Upper lobe of left lung (tissue), 6 donors: Measurements from ENCODE around the gene CAMP. TPM values are rescaled to one million over a fixed set of nuclear protein-coding genes. Genes with fewer than 3 reads are reported as not detected.
A peak's percentile ranks its signal among the peaks of the same experiment; 100 is the strongest.

Experiments used
- ATAC-seq, 2 donors: fragments of 200-7000 bp; cut with Tn5 transposase; one replicate each; pipeline ENCODE4 v1.9.1; 2022; ENCODE audit warnings: mild to moderate bottlenecking in 2 of 2, moderate library complexity in 2 of 2; ENCODE audit not compliant: low FRiP score in 2 of 2
- DNase-seq, 2 donors: peaks; one replicate each; pipeline ENCODE4 v3.0.0-alpha.2; 2019 to 2020
- H3K27ac ChIP-seq, 4 donors: fragments of 200-600 bp; sonication (generic); one replicate each; pipeline ENCODE4 v1.5.1; 2016 to 2019
- H3K27me3 ChIP-seq, 4 donors: fragments of 200-600 bp; sonication (generic); one replicate each; pipeline ENCODE4 v1.5.1; 2017 to 2019
- H3K36me3 ChIP-seq, 4 donors: fragments of 200-600 bp; sonication (generic); one replicate each; pipeline ENCODE4 v1.5.1; 2016 to 2019
- H3K4me1 ChIP-seq, 4 donors: fragments of 200-600 bp; sonication (generic); one replicate each; pipeline ENCODE4 v1.5.1; 2018 to 2019
- H3K4me3 ChIP-seq, 4 donors: fragments of 200-600 bp; sonication (generic); one replicate each; pipeline ENCODE4 v1.5.1; 2017 to 2019; ENCODE audit warnings: mild to moderate bottlenecking in 2 of 4, moderate library complexity in 1 of 4
- H3K9me3 ChIP-seq, 4 donors: fragments of 200-600 bp; sonication (generic); one replicate each; pipeline ENCODE4 v1.5.1; 2018 to 2019
- CTCF ChIP-seq, 6 experiments: fragments of 450-650 bp in 4 of 6; fragments of 200-600 bp in 2 of 6; sonication (generic) in 2 of 6; IDR thresholded peaks; one replicate each; pipeline ENCODE4 v1.5.1; 2016 to 2019; ENCODE audit warnings: antibody characterized with exemption in 6 of 6
- EP300 ChIP-seq, 4 donors: sonication (generic); formaldehyde crosslinking; IDR thresholded peaks; one replicate each; pipeline ENCODE4 v1.5.1; 2017; ENCODE audit warnings: antibody characterized with exemption in 4 of 4, control low read depth in 2 of 4
- POLR2A ChIP-seq, 4 donors: fragments of 450-650 bp; IDR thresholded peaks; one replicate each; pipeline ENCODE4 v1.5.1; 2016 to 2017; ENCODE audit warnings: antibody characterized with exemption in 4 of 4, mild to moderate bottlenecking in 2 of 4
- POLR2AphosphoS5 ChIP-seq, 2 donors: sonication (generic); formaldehyde crosslinking; IDR thresholded peaks; one replicate each; pipeline ENCODE4 v1.5.1; 2017; ENCODE audit warnings: antibody characterized with exemption in 2 of 2
- WGBS, 2 donors: methylation state at CpG; one replicate each; pipeline ENCODE4 v1.1.5; 2017 to 2018; 5-methylcytosine and 5-hydroxymethylcytosine counted together
- total RNA-seq, 6 donors: library from RNA; depleted of rRNA in 4 of 6; stranded (reverse); fragments of >200 nt in 4 of 6; gene quantifications; one replicate each; pipeline versions ENCODE4 v1.1.0 to v1.2.1, GENCODE V29; 2016 to 2021
- donor health status: DM: no; HTN: no; CAD: no; lungs with moderate emphysema.
- donor health status: DM: no; HTN: yes; CAD: no; lungs with severe emphysema.

The CAMP gene
- total RNA-seq, result 10 to 100 TPM in 1 of 6 donors, 1 to 10 TPM in 3, not detected in 2; 1.6 to 15.4 (median 2.7) TPM

GRCh38 chr3:48222616-48223513, at the start of gene CAMP:
CAMP (plus strand) TSS chr3:48223495; CDS start chr3:48223512, 17 bp downstream.
- DNase-seq, result peak in 1 of 2 donors; percentile 91
- no peaks in the 10 kb centered on the region for H3K27me3 ChIP-seq
- TF ChIP-seq POLR2AphosphoS5 (IDR thresholded peaks at IDR 0.05), result peak; percentile 45 to 71
- no peak for TF ChIP-seq CTCF (IDR thresholded peaks at IDR 0.05)
- TF ChIP-seq POLR2A (IDR thresholded peaks at IDR 0.05), result peak in 1 of 4 donors; percentile 10
- no peak for TF ChIP-seq EP300 (IDR thresholded peaks at IDR 0.05)
- peak; percentile 46 to 72 for ATAC-seq
- H3K4me1 ChIP-seq, result peaks cover 0 to 13% (median 8%) of the 10 kb centered on the region in 4 donors
- H3K9me3 ChIP-seq, result no peaks in the 10 kb centered on the region
- 72 to 80% methylated on average over 11 of the region's 11 CpGs for WGBS, 2 donors
- H3K27ac ChIP-seq, result peak within 1 kb of the TSS in 3 of 4 donors; percentile 52 to 81 (median 59)
- no peak within 1 kb of the TSS for H3K4me3 ChIP-seq
- H3K36me3 ChIP-seq, result no peaks in the 10 kb centered on the region

GRCh38 chr3:48178072-48178471, 45.2 kb upstream of the CAMP start:
- ATAC-seq (no peak), DNase-seq (no peak)
- no peaks in the 10 kb centered on the region for H3K9me3 ChIP-seq
- TF ChIP-seq CTCF (IDR thresholded peaks at IDR 0.05) (no peak), EP300 (IDR thresholded peaks at IDR 0.05) (no peak), POLR2A (IDR thresholded peaks at IDR 0.05) (no peak), POLR2AphosphoS5 (IDR thresholded peaks at IDR 0.05) (no peak)
- WGBS, 2 donors, result 83 to 85% methylated on average over 2 of the region's 2 CpGs
- no peak overlapping the region for H3K4me3 ChIP-seq
- no peak overlapping the region for H3K27ac ChIP-seq
- H3K4me1 ChIP-seq, result peaks cover 0 to 5% (median 3%) of the 10 kb centered on the region in 4 donors
- no peaks in the 10 kb centered on the region for H3K27me3 ChIP-seq
- H3K36me3 ChIP-seq, result no peaks in the 10 kb centered on the region

- H3K9me3 ChIP-seq, result no peaks in the 10 kb centered on the region
- no peak for ATAC-seq
- H3K27me3 ChIP-seq, result no peaks in the 10 kb centered on the region
- DNase-seq, result peak in 1 of 2 donors; percentile 73
- H3K36me3 ChIP-seq, result no peaks in the 10 kb centered on the region
- 77 to 78% methylated on average over 5 of the region's 5 CpGs for WGBS, 2 donors
- H3K4me1 ChIP-seq, result peaks cover 0 to 5% (median 3%) of the 10 kb centered on the region in 4 donors
- no peak overlapping the region for H3K27ac ChIP-seq
- no peak overlapping the region for H3K4me3 ChIP-seq
- no peak for TF ChIP-seq POLR2A (IDR thresholded peaks at IDR 0.05)
- TF ChIP-seq POLR2AphosphoS5 (IDR thresholded peaks at IDR 0.05), result no peak
- no peak for TF ChIP-seq CTCF (IDR thresholded peaks at IDR 0.05)
These were observed 43.3 kb upstream of the CAMP start for GRCh38 chr3:48180021-48180420.

GRCh38 chr3:48180531-48181253, 42.6 kb upstream of the CAMP start:
- H3K27ac ChIP-seq, result no peak overlapping the region
- ATAC-seq (no peak), DNase-seq (peak in 1 of 2 donors; percentile 33)
- no peak overlapping the region for H3K4me3 ChIP-seq
- H3K27me3 ChIP-seq, result no peaks in the 10 kb centered on the region
- no peaks in the 10 kb centered on the region for H3K9me3 ChIP-seq
- 75 to 77% methylated on average over 4 to 5 of the region's 5 CpGs for WGBS, 2 donors
- no peak for TF ChIP-seq CTCF (IDR thresholded peaks at IDR 0.05)
- TF ChIP-seq EP300 (IDR thresholded peaks at IDR 0.05), result no peak
- no peak for TF ChIP-seq POLR2A (IDR thresholded peaks at IDR 0.05)
- no peaks in the 10 kb centered on the region for H3K36me3 ChIP-seq
- peaks cover 0 to 5% (median 3%) of the 10 kb centered on the region in 4 donors for H3K4me1 ChIP-seq
